ENCODE results near the gene FGF13. TPM values are rescaled to one million over a fixed set of nuclear protein-coding genes. Genes with fewer than 3 reads are reported as not detected.

FGF13 gene
- 23.7 and 26.4 TPM in 2 replicates for total RNA-seq
- 88.9 and 118 TPM in 2 replicates for polyA plus RNA-seq

GRCh38 chrX:138711399-138712347 lies at the start of gene FGF13:
Gene FGF13, minus strand, starts transcription at chrX:138711717. Its CDS starts 714 bp downstream, at chrX:138711003.
- H3K27ac ChIP-seq: peak within 1 kb of the TSS; percentile 80
- H3K4me3 ChIP-seq: peak within 1 kb of the TSS; percentile 58
- H3K9me3 ChIP-seq (ENCODE audit: low read depth): no peaks in the 10 kb centered on the region
- TF ChIP-seq CTCF (IDR thresholded peaks at IDR 0.05; ENCODE audit: low read depth, low read length): peak; percentile 8
- H3K36me3 ChIP-seq: no peaks in the 10 kb centered on the region
- DNase-seq (ENCODE audit: low read depth in 1 of 2, low spot score in 1 of 2): peak in 1 of 2 donors; percentile 90
- peaks cover 21% of the 10 kb centered on the region for H3K4me1 ChIP-seq (ENCODE audit: low read depth)
- H3K27me3 ChIP-seq: no peaks in the 10 kb centered on the region

- peak overlapping the region; percentile 91 for H3K27ac ChIP-seq
Measured at GRCh38 chrX:138759217-138759943, 47.9 kb upstream of the FGF13 start.

GRCh38 chrX:138756234-138756633 lies 44.7 kb upstream of the FGF13 start:
- Histone ChIP-seq H3K27ac (no peak overlapping the region), H3K4me1 (ENCODE audit: low read depth) (peaks cover 13% of the 10 kb centered on the region), H3K4me3 (no peak overlapping the region), H3K27me3 (no peaks in the 10 kb centered on the region), H3K36me3 (no peaks in the 10 kb centered on the region), H3K9me3 (ENCODE audit: low read depth) (no peaks in the 10 kb centered on the region)
- peak; percentile 6 to 77 for DNase-seq (ENCODE audit: low read depth in 1 of 2, low spot score in 1 of 2)
- TF ChIP-seq CTCF (IDR thresholded peaks at IDR 0.05; ENCODE audit: low read depth, low read length): no peak

More at GRCh38 chrX:138759217-138759943, 47.9 kb upstream of the FGF13 start:
- H3K36me3 ChIP-seq: no peaks in the 10 kb centered on the region
- H3K4me3 ChIP-seq: no peak overlapping the region
- peaks cover 13% of the 10 kb centered on the region for H3K4me1 ChIP-seq (ENCODE audit: low read depth)
- peak in 1 of 2 donors; percentile 55 for DNase-seq (ENCODE audit: low read depth in 1 of 2, low spot score in 1 of 2)
- no peaks in the 10 kb centered on the region for H3K9me3 ChIP-seq (ENCODE audit: low read depth)
- H3K27me3 ChIP-seq: no peaks in the 10 kb centered on the region
- no peak for TF ChIP-seq CTCF (IDR thresholded peaks at IDR 0.05; ENCODE audit: low read depth, low read length)

DNA sequence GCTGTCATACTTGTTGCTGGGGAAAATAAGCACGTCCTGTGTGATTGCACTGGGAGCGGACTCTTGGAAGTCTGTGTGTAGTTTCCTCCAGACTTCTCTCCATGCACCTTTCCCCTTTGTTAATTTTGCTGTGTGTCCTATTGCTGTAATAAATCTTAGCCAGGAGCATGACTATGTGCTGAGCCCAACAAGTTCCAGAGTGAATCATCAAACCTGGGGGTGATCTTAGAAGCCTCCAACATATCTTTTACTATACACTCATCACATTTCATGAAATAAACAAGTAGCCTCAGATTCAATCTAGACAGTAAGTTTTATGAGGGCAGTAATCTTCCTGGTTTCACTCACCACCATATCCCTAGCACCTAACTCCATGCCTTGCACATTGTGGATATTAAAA lies 43.3 kb upstream of the FGF13 start:
- Histone ChIP-seq H3K36me3 (no peaks in the 10 kb centered on the region), H3K27ac (no peak overlapping the region), H3K27me3 (no peaks in the 10 kb centered on the region), H3K4me3 (no peak overlapping the region), H3K9me3 (ENCODE audit: low read depth) (no peaks in the 10 kb centered on the region), H3K4me1 (ENCODE audit: low read depth) (peaks cover 8% of the 10 kb centered on the region)
- TF ChIP-seq CTCF (IDR thresholded peaks at IDR 0.05; ENCODE audit: low read depth, low read length): no peak
- DNase-seq (ENCODE audit: low read depth in 1 of 2, low spot score in 1 of 2): no peak

GRCh38 chrX:138748480-138748879 lies 37.0 kb upstream of the FGF13 start:
- no peaks in the 10 kb centered on the region for H3K36me3 ChIP-seq
- DNase-seq (ENCODE audit: low read depth in 1 of 2, low spot score in 1 of 2): peak; percentile 11 to 53
- H3K4me1 ChIP-seq (ENCODE audit: low read depth): no peaks in the 10 kb centered on the region
- H3K9me3 ChIP-seq (ENCODE audit: low read depth): no peaks in the 10 kb centered on the region
- no peaks in the 10 kb centered on the region for H3K27me3 ChIP-seq
- H3K27ac ChIP-seq: no peak overlapping the region
- peak; percentile 39 for TF ChIP-seq CTCF (IDR thresholded peaks at IDR 0.05; ENCODE audit: low read depth, low read length)
- H3K4me3 ChIP-seq: no peak overlapping the region

All from cardiac muscle cell (in vitro differentiated cells and primary cell).